SK-N-SH (cell line): ENCODE data around the gene ARFGEF2. TPM values are rescaled to one million over a fixed set of nuclear protein-coding genes. Genes with fewer than 3 reads are reported as not detected.
"Not testable (repeated sequence)": the region's sequence is repeated elsewhere in the genome, so short reads cannot be mapped to it uniquely, and the experiment has no call there.

Experiments used
- CTCF ChIA-PET: fragments of 300-600, 350-600 bp; formaldehyde crosslinking; extraction: SDS; loops from one replicate; lab custom pipeline; 2021; lab: Yijun Ruan, JAX
- POLR2A ChIA-PET: fragments of 350-600 bp; sonication (Branson Sonifier 250); formaldehyde crosslinking; extraction: SDS; loops from one replicate; lab custom pipeline; 2020; ENCODE audit warnings: antibody characterized with exemption, inconsistent platforms; lab: Yijun Ruan, JAX
- DNase-seq: peaks from one replicate; pipeline ENCODE4 v3.0.0; 2012
- H2AFZ ChIP-seq: fragments of 200-600 bp; sonication (generic); 2 replicates; pipeline ENCODE4 v1.8.1; 2016; ENCODE audit warnings: antibody characterized with exemption, mild to moderate bottlenecking, low read depth
- H3F3A ChIP-seq: fragments of 200-600 bp; sonication (generic); replicated peaks from 2 replicates; pipeline ENCODE3; 2016; ENCODE audit warnings: antibody characterized with exemption, mild to moderate bottlenecking; ENCODE audit not compliant: insufficient read depth
- H3K27ac ChIP-seq, 2 experiments: fragments of 200-500 bp in 1 of 2; fragments of 200-600 bp in 1 of 2; sonication (Bioruptor generic) in 1 of 2; sonication (generic), shearing (Covaris generic) in 1 of 2; 2 replicates each; pipeline versions ENCODE4 v1.5.1 to v1.6.1; 2014 to 2016; ENCODE audit warnings: low read depth in 2 of 2, inconsistent platforms in 1 of 2, low read length in 1 of 2, mild to moderate bottlenecking in 1 of 2, mixed read lengths in 1 of 2
- H3K27me3 ChIP-seq: fragments of 200-600 bp; sonication (generic), shearing (Covaris generic); 2 replicates; pipeline ENCODE4 v1.6.1; 2016; ENCODE audit warnings: mixed run types; ENCODE audit not compliant: insufficient read depth
- H3K36me3 ChIP-seq, 2 experiments: fragments of 200-500 bp in 1 of 2; fragments of 200-600 bp in 1 of 2; sonication (Bioruptor generic) in 1 of 2; sonication (generic) in 1 of 2; replicated peaks in 1 of 2; 2 replicates each; pipeline versions ENCODE3 to v1.5.1; 2014 to 2016; ENCODE audit warnings: low read length in 1 of 2, mild to moderate bottlenecking in 1 of 2; ENCODE audit not compliant: insufficient read depth in 2 of 2, control insufficient read depth in 1 of 2
- H3K4me1 ChIP-seq, 2 experiments: fragments of 200-500 bp in 1 of 2; fragments of 200-600 bp in 1 of 2; sonication (Bioruptor generic) in 1 of 2; sonication (generic), shearing (Covaris generic) in 1 of 2; 2 replicates each; pipeline versions ENCODE4 v1.5.1 to v1.6.1; 2014 to 2016; ENCODE audit warnings: low read depth in 1 of 2, low read length in 1 of 2, mixed run types in 1 of 2; ENCODE audit not compliant: insufficient read depth in 2 of 2, control insufficient read depth in 1 of 2
- H3K4me2 ChIP-seq: fragments of 200-600 bp; sonication (generic), shearing (Covaris generic); 2 replicates; pipeline ENCODE4 v1.6.1; 2017; ENCODE audit warnings: mixed run types
- H3K4me3 ChIP-seq, 2 experiments: fragments of 200-500 bp in 1 of 2; fragments of 200-600 bp in 1 of 2; sonication (Bioruptor generic) in 1 of 2; sonication (generic), shearing (Covaris generic) in 1 of 2; 2 replicates each; pipeline versions ENCODE4 v1.5.1 to v1.8.1; 2014 to 2016; ENCODE audit warnings: low read depth in 2 of 2, inconsistent platforms in 1 of 2, low read length in 1 of 2, mild to moderate bottlenecking in 1 of 2, mixed read lengths in 1 of 2, moderate library complexity in 1 of 2
- H3K79me2 ChIP-seq: fragments of 200-600 bp; sonication (generic); 2 replicates; pipeline ENCODE4 v1.8.1; 2017; ENCODE audit warnings: mild to moderate bottlenecking; ENCODE audit not compliant: insufficient read depth
- H3K9ac ChIP-seq: fragments of 200-600 bp; sonication (generic); 2 replicates; pipeline ENCODE4 v1.6.1; 2017; ENCODE audit warnings: mixed run types
- H3K9me2 ChIP-seq: fragments of 200-600 bp; sonication (generic); 2 replicates; pipeline ENCODE4 v1.6.1; 2017; ENCODE audit warnings: mixed run types
- H3K9me3 ChIP-seq: fragments of 200-600 bp; sonication (generic); 2 replicates; pipeline ENCODE4 v1.6.1; 2017; ENCODE audit warnings: mixed run types, mild to moderate bottlenecking, moderate library complexity
- H4K20me1 ChIP-seq: fragments of 200-600 bp; sonication (generic); 2 replicates; pipeline ENCODE4 v1.6.1; 2017; ENCODE audit warnings: mild to moderate bottlenecking, mixed run types; ENCODE audit not compliant: insufficient read depth
- ELF1 ChIP-seq: IDR thresholded peaks from 2 replicates; pipeline ENCODE4 v1.4.0; 2012
- EZH2phosphoT487 ChIP-seq: fragments of 200-600 bp; sonication (generic); IDR thresholded peaks from 2 replicates; pipeline ENCODE4 v1.6.1; 2017; ENCODE audit warnings: low read depth, mixed run types, mild to moderate bottlenecking, antibody characterized with exemption, moderate library complexity, borderline replicate concordance
- FOXJ3 ChIP-seq: sonication (generic); formaldehyde crosslinking; IDR thresholded peaks from 2 replicates; pipeline ENCODE4 v1.5.1; 2020; ENCODE audit warnings: mild to moderate bottlenecking, missing genetic modification reagents
- GABPA ChIP-seq: IDR thresholded peaks from 2 replicates; pipeline ENCODE4 v1.4.0; 2012; ENCODE audit warnings: low read depth, mild to moderate bottlenecking
- MXI1 ChIP-seq: IDR thresholded peaks from 2 replicates; pipeline ENCODE4 v1.6.1; 2012; ENCODE audit warnings: mild to moderate bottlenecking, low read depth, low read length, improper control_type of control experiment
- NFIC ChIP-seq: IDR thresholded peaks from 2 replicates; pipeline ENCODE4 v1.4.0; 2012; ENCODE audit warnings: borderline replicate concordance
- NRF1 ChIP-seq: IDR thresholded peaks from 2 replicates; pipeline ENCODE4 v1.6.1; 2012; ENCODE audit warnings: low read depth, mild to moderate bottlenecking, low read length
- POLR2AphosphoS5 ChIP-seq: IDR thresholded peaks from 2 replicates; pipeline ENCODE4 v1.6.1; 2012; ENCODE audit warnings: low read depth, low read length
- RCOR1 ChIP-seq: fragments of 150-350 bp; IDR thresholded peaks from 2 replicates; pipeline ENCODE4 v1.6.1; 2017; ENCODE audit warnings: antibody characterized with exemption, low read length
- RFX5 ChIP-seq: IDR thresholded peaks from 2 replicates; pipeline ENCODE4 v1.6.1; 2012; ENCODE audit warnings: mild to moderate bottlenecking, improper control_type of control experiment, low read length
- TAF1 ChIP-seq: IDR thresholded peaks from 2 replicates; pipeline ENCODE4 v1.6.1; 2012; ENCODE audit warnings: low read depth, mild to moderate bottlenecking, low read length, moderate library complexity, borderline replicate concordance
- TCF12 ChIP-seq: IDR thresholded peaks from 2 replicates; pipeline ENCODE4 v1.4.0; 2012
- TEAD4 ChIP-seq: IDR thresholded peaks from 2 replicates; pipeline ENCODE4 v1.4.0; 2012; ENCODE audit warnings: mild to moderate bottlenecking, borderline replicate concordance; ENCODE audit not compliant: insufficient read depth
- WGBS: methylation state at CpG from one replicate; pipeline ENCODE4 v1.1.6; 2017; ENCODE audit warnings: low lambda C conversion rate; 5-methylcytosine and 5-hydroxymethylcytosine counted together
- polyA plus RNA-seq, 3 experiments: library from polyadenylated mRNA; depleted of rRNA; stranded (reverse); fragments of >200 nt; gene quantifications; 2 replicates each; pipeline ENCODE4 v1.2.3, GENCODE V29; 2012
- TF ChIP-seq, protein P1 (sequence below): IDR thresholded peaks from 2 replicates; pipeline ENCODE4 v1.6.1; 2012; ENCODE audit warnings: mild to moderate bottlenecking, low read depth, low read length, moderate library complexity

ARFGEF2 gene
- polyA plus RNA-seq, 1 of the 3 experiments (the other 2 are of a cell fraction) = 6.1 TPM

DNA sequence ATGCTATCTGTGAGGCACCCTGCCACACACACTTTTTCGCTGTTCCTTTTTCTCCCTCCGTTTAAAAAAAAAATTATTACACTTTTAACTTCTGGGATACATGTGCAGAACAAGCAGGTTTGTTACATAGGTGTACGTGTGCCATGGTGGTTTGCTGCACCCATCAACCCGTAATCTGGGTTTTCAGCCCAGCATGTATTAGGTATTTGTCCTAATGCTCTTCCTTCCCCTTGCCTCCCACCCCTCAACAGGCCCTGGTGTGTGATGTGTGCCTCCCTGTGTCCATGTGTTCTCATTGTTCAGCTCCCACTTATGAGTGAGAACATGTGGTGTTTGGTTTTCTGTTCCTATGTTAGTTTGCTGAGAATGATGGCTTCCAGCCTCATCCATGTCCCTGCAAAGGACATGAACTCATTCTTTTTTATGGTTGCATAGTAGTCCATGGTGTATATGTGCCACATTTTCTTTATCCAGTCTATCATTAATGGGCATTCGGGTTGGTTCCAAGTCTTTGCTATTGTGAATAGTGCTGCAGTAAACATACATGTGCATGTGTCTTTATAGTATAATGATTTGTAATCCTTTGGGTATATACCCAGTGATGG is 12.9 kb downstream of the ARFGEF2 start:
- H3K4me3 ChIP-seq, H3K9me3 ChIP-seq, H3K27ac ChIP-seq, H2AFZ ChIP-seq, H3K9ac ChIP-seq, H3K4me1 ChIP-seq, H3K36me3 ChIP-seq, H3K9me2 ChIP-seq, H3F3A ChIP-seq, CTCF ChIA-PET, H3K4me2 ChIP-seq, H3K27me3 ChIP-seq, DNase-seq: not testable (repeated sequence)
- Histone ChIP-seq H3K79me2 (peaks cover 82% of the 10 kb centered on the region), H4K20me1 (peaks cover 62% of the 10 kb centered on the region)
- POLR2A ChIA-PET = interaction anchor here (0.6 kb wide), 1 partner anchor 13 kb away, joined by 4 read pairs; no protein-coding TSS in a partner anchor
- 92% methylated on average over 5 of the region's 5 CpGs for WGBS

DNA sequence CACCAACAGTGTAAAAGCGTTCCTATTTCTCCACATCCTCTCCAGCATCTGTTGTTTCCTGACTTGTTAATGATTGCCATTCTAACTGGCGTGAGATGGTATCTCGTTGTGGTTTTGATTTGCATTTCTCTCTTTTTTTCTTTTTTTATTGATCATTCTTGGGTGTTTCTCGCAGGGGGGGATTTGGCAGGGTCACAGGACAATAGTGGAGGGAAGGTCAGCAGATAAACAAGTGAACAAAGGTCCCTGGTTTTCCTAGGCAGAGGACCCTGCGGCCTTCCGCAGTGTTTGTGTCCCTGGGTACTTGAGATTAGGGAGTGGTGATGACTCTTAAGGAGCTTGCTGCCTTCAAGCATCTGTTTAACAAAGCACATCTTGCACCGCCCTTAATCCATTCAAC is 13.5 kb downstream of the ARFGEF2 start:
- DNase-seq, H3K4me3 ChIP-seq, H3K9me2 ChIP-seq, H3K9me3 ChIP-seq, H3K9ac ChIP-seq, CTCF ChIA-PET, H3K4me1 ChIP-seq, POLR2A ChIA-PET, H2AFZ ChIP-seq, H3K27me3 ChIP-seq, H3F3A ChIP-seq, H3K36me3 ChIP-seq, H3K4me2 ChIP-seq, H3K27ac ChIP-seq: not testable (repeated sequence)
- Histone ChIP-seq H3K79me2 (peaks cover 82% of the 10 kb centered on the region), H4K20me1 (peaks cover 61% of the 10 kb centered on the region)
- WGBS = 89% methylated on average over 7 of the region's 7 CpGs

DNA sequence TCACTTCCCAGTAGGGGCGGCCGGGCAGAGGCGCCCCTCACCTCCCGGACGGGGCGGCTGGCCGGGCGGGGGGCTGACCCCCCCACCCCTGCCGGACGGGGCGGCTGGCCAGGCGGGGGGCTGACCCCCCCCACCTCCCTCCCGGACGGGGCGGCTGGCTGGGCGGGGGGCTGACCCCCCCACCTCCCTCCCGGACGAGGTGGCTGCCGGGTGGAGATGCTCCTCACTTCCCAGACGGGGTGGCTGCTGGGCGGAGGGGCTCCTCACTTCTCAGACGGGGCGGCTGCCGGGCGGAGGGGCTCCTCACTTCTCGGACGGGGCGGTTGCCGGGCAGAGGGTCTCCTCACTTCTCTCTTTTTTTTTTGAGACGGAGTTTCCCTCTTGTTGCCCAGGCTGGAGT is 14.7 kb downstream of the ARFGEF2 start:
- peaks cover 77% of the 10 kb centered on the region for H3K79me2 ChIP-seq
- WGBS = 98% methylated on average over 8 of the region's 30 CpGs
- H3K27ac ChIP-seq = not testable (repeated sequence)

DNA sequence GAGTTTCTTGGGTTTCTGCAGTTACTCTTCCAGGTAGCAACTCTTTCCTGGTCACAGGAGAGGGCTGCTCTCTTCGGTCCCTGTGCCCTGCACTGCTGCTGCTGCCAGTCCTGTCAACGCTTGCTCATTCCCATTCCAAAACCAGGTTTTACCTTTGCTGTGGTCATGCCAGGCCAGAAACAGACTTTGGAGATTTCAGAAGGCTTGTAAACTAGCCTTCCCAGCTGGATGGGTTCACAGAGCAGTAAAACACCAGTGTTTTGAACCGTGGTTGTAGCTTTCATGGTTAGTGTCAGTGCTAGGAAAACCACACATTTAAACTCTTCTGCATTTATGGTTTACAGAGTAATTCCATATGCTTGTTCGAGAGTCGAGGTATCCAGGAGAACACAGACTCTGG is 16.2 kb downstream of the ARFGEF2 start:
- 79% methylated on average over 5 of the region's 5 CpGs for WGBS
- no peaks in the 10 kb centered on the region for H3F3A ChIP-seq
- H3K4me3 ChIP-seq = no peak overlapping the region
- H3K4me1 ChIP-seq = peaks cover 0 to 4% of the 10 kb centered on the region in 2 experiments; a peak in 1 of 4 replicates
- ChIA-PET CTCF (no interaction called here), POLR2A (no interaction called here)
- no peaks in the 10 kb centered on the region for H3K27me3 ChIP-seq
- peaks cover 41% of the 10 kb centered on the region for H4K20me1 ChIP-seq
- no peaks in the 10 kb centered on the region for H3K9me2 ChIP-seq
- no peak overlapping the region for H3K4me2 ChIP-seq
- H3K79me2 ChIP-seq = peaks cover 65% of the 10 kb centered on the region
- no peak overlapping the region for H3K9ac ChIP-seq
- no peaks in the 10 kb centered on the region for H3K9me3 ChIP-seq
- no peak overlapping the region for H3K27ac ChIP-seq
- peaks cover 6 to 7% of the 10 kb centered on the region in 2 experiments for H3K36me3 ChIP-seq
- no peak overlapping the region for H2AFZ ChIP-seq
- no peak for DNase-seq
- TF ChIP-seq POLR2AphosphoS5 (no peak), MXI1 (no peak), RCOR1 (no peak), EZH2phosphoT487 (no peak), NFIC (no peak), TCF12 (no peak), RFX5 (no peak), TEAD4 (no peak), TAF1 (no peak), ELF1 (no peak), NRF1 (no peak), FOXJ3 (CRISPR knock-in tag) (no peak), GABPA (no peak)
- TF ChIP-seq, protein P1, sequence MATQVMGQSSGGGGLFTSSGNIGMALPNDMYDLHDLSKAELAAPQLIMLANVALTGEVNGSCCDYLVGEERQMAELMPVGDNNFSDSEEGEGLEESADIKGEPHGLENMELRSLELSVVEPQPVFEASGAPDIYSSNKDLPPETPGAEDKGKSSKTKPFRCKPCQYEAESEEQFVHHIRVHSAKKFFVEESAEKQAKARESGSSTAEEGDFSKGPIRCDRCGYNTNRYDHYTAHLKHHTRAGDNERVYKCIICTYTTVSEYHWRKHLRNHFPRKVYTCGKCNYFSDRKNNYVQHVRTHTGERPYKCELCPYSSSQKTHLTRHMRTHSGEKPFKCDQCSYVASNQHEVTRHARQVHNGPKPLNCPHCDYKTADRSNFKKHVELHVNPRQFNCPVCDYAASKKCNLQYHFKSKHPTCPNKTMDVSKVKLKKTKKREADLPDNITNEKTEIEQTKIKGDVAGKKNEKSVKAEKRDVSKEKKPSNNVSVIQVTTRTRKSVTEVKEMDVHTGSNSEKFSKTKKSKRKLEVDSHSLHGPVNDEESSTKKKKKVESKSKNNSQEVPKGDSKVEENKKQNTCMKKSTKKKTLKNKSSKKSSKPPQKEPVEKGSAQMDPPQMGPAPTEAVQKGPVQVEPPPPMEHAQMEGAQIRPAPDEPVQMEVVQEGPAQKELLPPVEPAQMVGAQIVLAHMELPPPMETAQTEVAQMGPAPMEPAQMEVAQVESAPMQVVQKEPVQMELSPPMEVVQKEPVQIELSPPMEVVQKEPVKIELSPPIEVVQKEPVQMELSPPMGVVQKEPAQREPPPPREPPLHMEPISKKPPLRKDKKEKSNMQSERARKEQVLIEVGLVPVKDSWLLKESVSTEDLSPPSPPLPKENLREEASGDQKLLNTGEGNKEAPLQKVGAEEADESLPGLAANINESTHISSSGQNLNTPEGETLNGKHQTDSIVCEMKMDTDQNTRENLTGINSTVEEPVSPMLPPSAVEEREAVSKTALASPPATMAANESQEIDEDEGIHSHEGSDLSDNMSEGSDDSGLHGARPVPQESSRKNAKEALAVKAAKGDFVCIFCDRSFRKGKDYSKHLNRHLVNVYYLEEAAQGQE = no peak

More for the DNA sequence above, 14.7 kb downstream of the ARFGEF2 start:
- H3K4me3 ChIP-seq, H3F3A ChIP-seq, H3K4me2 ChIP-seq, DNase-seq, H3K36me3 ChIP-seq, POLR2A ChIA-PET, H2AFZ ChIP-seq, H3K27me3 ChIP-seq, H3K9ac ChIP-seq, H3K9me3 ChIP-seq, H3K9me2 ChIP-seq, H3K4me1 ChIP-seq, CTCF ChIA-PET: not testable (repeated sequence)
- H4K20me1 ChIP-seq = peaks cover 52% of the 10 kb centered on the region
